NT2/D1 (cell line): ENCODE measurements around the gene BACH1.
"Not testable (repeated sequence)": the region's sequence is repeated elsewhere in the genome, so short reads cannot be mapped to it uniquely, and the experiment has no call there.

Experiments
- DNase-seq: peaks from one replicate; pipeline ENCODE4 v3.0.0-alpha.2; 2011; ENCODE audit warnings: low read depth, low spot score
- H3K27me3 ChIP-seq: 2 replicates; pipeline ENCODE4 v1.6.0; 2011; ENCODE audit warnings: mild to moderate bottlenecking; ENCODE audit not compliant: insufficient read length, insufficient read depth
- H3K36me3 ChIP-seq: 2 replicates; pipeline ENCODE4 v1.6.1; 2011; ENCODE audit warnings: mild to moderate bottlenecking, low read length, mixed read lengths; ENCODE audit not compliant: insufficient read depth, insufficient read length
- H3K4me1 ChIP-seq: 2 replicates; pipeline ENCODE4 v1.5.1; 2011; ENCODE audit not compliant: insufficient read depth, insufficient read length
- H3K4me3 ChIP-seq: 2 replicates; pipeline ENCODE4 v1.5.1; 2011; ENCODE audit warnings: low read depth; ENCODE audit not compliant: insufficient read length
- H3K9ac ChIP-seq: 2 replicates; pipeline ENCODE4 v1.6.0; 2011; ENCODE audit warnings: low read depth; ENCODE audit not compliant: insufficient read length
- H3K9me3 ChIP-seq: 2 replicates; pipeline ENCODE4 v1.5.1; 2011; ENCODE audit warnings: mild to moderate bottlenecking, low read length; ENCODE audit not compliant: insufficient read depth
- SUZ12 ChIP-seq: IDR thresholded peaks from 2 replicates; pipeline ENCODE4 v1.6.1; 2011; ENCODE audit not compliant: insufficient read length, insufficient read depth; ENCODE audit errors: extremely low read depth
- YY1 ChIP-seq: IDR thresholded peaks from 2 replicates; pipeline ENCODE4 v1.6.1; 2011; ENCODE audit not compliant: insufficient read length, insufficient read depth
- ZNF274 ChIP-seq: IDR thresholded peaks from 2 replicates; pipeline ENCODE4 v1.6.1; 2011; ENCODE audit warnings: mild to moderate bottlenecking, low read depth, low read length

Gene BACH1

DNA sequence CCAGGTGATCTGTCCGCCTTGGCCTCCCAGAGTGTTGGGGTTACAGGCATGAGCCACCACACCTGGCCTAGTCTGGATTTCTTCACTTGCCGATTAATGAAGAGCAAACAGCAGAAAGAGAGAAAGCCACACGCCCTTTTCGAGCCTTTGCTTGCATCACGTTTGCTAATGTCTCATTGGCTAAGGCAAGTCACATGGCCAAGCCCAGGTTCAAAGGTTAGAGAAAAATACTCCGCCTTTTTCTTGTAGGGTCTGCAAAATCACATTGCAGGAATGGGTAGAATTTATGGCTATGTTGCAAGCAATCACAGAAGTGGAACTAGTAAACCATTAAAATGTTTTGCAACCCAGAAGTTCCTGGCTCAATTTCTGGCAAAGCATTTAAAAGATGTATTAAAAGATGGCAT lies 26.8 kb upstream of the BACH1 start:
- no peak overlapping the region for H3K4me3 ChIP-seq
- no peak for TF ChIP-seq YY1
- no peak for TF ChIP-seq SUZ12
- no peak for TF ChIP-seq ZNF274
- no peak overlapping the region for H3K9ac ChIP-seq
- H3K27me3 ChIP-seq, result no peaks in the 10 kb centered on the region
- H3K4me1 ChIP-seq, result no peaks in the 10 kb centered on the region
- no peak for DNase-seq
- H3K36me3 ChIP-seq, result no peaks in the 10 kb centered on the region
- H3K9me3 ChIP-seq, result no peaks in the 10 kb centered on the region

GRCh38 chr21:29277442-29277841 lies 21.3 kb upstream of the BACH1 start:
- Histone ChIP-seq H3K4me3 (no peak overlapping the region), H3K9me3 (no peaks in the 10 kb centered on the region), H3K9ac (no peak overlapping the region), H3K36me3 (no peaks in the 10 kb centered on the region), H3K27me3 (no peaks in the 10 kb centered on the region), H3K4me1 (no peaks in the 10 kb centered on the region)
- DNase-seq, result no peak
- TF ChIP-seq ZNF274 (no peak), SUZ12 (no peak), YY1 (no peak)

- DNase-seq, result no peak
- no peaks in the 10 kb centered on the region for H3K9me3 ChIP-seq
- H3K27me3 ChIP-seq, result no peaks in the 10 kb centered on the region
- H3K9ac ChIP-seq, result no peak overlapping the region
- H3K4me1 ChIP-seq, result no peaks in the 10 kb centered on the region
- H3K4me3 ChIP-seq, result no peak overlapping the region
- no peak for TF ChIP-seq SUZ12
- TF ChIP-seq ZNF274, result no peak
- no peak for TF ChIP-seq YY1
- no peaks in the 10 kb centered on the region for H3K36me3 ChIP-seq
Measured at GRCh38 chr21:29279558-29279957, 19.2 kb upstream of the BACH1 start.

DNA sequence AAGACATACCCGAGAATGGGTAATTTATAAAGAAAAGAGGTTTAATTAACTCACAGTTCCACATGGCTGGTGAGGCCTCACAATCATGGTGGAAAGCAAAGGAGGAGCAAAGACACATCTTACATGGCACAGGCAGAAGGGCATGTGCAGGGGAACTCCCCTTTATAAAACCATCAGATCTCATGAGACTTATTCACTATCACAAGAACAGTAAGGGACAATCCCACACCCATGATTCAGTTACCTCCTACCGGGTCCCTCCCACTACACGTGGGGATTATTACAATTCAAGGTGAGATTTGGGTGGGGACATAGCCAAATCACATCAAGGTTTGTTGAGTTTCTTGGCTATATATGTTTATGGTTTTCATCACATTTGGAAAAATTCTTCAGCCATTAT lies 16.9 kb upstream of the BACH1 start:
- H3K27me3 ChIP-seq, H3K9ac ChIP-seq, DNase-seq, H3K4me1 ChIP-seq, H3K4me3 ChIP-seq, H3K36me3 ChIP-seq, H3K9me3 ChIP-seq: not testable (repeated sequence)

DNA sequence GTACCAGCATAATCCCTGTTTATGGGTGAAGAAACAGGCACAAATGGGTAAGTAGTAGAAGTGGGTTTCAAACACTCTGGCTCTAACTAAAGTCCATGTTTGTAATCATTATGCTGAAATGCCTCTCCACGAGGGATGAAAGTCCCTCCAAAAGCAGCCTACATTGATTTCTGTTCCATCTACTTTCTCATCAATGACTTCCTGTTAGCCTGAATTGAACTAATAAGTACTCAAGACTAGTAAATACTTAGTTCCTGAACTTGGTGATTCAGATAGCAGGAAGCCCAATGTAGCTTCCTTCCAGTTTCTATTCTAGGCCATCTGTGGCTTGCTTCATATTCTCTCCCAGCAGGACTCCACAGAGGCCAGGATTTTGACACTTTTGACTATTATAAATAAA lies 11.3 kb upstream of the BACH1 start:
- TF ChIP-seq YY1 (no peak), ZNF274 (no peak), SUZ12 (no peak)
- H3K27me3 ChIP-seq, result no peaks in the 10 kb centered on the region
- no peaks in the 10 kb centered on the region for H3K9me3 ChIP-seq
- no peaks in the 10 kb centered on the region for H3K36me3 ChIP-seq
- no peak overlapping the region for H3K4me3 ChIP-seq
- H3K4me1 ChIP-seq, result no peaks in the 10 kb centered on the region
- H3K9ac ChIP-seq, result no peak overlapping the region
- no peak for DNase-seq

DNA sequence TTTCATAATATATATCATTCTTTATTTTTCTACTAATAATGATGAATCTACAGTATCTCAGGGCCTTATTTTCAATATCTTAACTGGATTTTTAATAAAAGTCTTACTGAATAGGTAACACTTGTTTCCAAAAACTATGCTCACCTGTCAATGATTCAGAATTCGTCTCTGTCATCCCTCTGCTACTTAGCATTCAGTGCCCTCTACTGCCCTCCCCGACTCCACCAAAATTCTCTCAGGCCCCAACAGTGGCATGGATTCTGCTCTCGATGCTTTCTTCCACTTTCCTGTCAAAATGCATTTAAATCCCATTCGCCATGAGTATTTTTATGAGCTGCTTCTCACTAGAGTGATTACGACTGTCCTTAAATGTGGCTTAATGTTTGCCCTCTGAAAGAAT lies 10.5 kb upstream of the BACH1 start:
- no peak overlapping the region for H3K4me3 ChIP-seq
- H3K27me3 ChIP-seq, result no peaks in the 10 kb centered on the region
- no peaks in the 10 kb centered on the region for H3K36me3 ChIP-seq
- no peak overlapping the region for H3K9ac ChIP-seq
- TF ChIP-seq ZNF274 (no peak), YY1 (no peak), SUZ12 (no peak)
- H3K9me3 ChIP-seq, result no peaks in the 10 kb centered on the region
- no peaks in the 10 kb centered on the region for H3K4me1 ChIP-seq
- DNase-seq, result no peak

GRCh38 chr21:29289317-29289716 lies 9.4 kb upstream of the BACH1 start:
- H3K9ac ChIP-seq, result no peak overlapping the region
- 0 out of 2 replicates have a peak, but pooled peaks cover 2% of the 10 kb centered on the region for H3K9me3 ChIP-seq
- H3K4me3 ChIP-seq, result no peak overlapping the region
- no peaks in the 10 kb centered on the region for H3K36me3 ChIP-seq
- TF ChIP-seq ZNF274 (no peak), SUZ12 (no peak), YY1 (no peak)
- no peaks in the 10 kb centered on the region for H3K27me3 ChIP-seq
- DNase-seq, result no peak
- H3K4me1 ChIP-seq, result no peaks in the 10 kb centered on the region

DNA sequence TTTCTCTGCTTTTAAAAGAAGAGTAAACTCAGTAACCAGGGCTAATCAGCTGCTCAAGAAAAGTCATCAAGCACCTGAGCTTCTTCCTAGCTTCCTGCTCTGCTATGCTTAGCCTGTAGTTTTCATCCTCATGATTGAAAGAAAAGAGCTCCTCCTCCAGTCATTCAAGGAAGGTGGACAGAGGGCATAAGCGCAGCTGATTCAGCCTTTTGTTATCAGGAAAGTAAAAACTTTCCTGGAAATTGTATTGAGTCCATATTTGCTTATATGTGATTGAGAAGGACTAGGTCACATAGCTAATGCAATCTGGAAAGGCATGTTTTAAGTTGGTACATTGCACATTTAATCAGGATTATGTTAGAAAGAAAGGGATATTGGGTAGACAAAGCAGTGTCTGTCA lies 8.5 kb upstream of the BACH1 start:
- DNase-seq, result no peak
- no peak overlapping the region for H3K4me3 ChIP-seq
- peaks cover 10% of the 10 kb centered on the region; the same call in 1 of the 2 replicates for H3K9me3 ChIP-seq

More for the DNA sequence above, 8.5 kb upstream of the BACH1 start:
- Histone ChIP-seq H3K4me1 (no peaks in the 10 kb centered on the region), H3K27me3 (no peaks in the 10 kb centered on the region), H3K9ac (no peak overlapping the region), H3K36me3 (no peaks in the 10 kb centered on the region)
- TF ChIP-seq ZNF274 (no peak), YY1 (no peak), SUZ12 (no peak)
